ENCODE results near the gene LRRC23.

Gene LRRC23

DNA sequence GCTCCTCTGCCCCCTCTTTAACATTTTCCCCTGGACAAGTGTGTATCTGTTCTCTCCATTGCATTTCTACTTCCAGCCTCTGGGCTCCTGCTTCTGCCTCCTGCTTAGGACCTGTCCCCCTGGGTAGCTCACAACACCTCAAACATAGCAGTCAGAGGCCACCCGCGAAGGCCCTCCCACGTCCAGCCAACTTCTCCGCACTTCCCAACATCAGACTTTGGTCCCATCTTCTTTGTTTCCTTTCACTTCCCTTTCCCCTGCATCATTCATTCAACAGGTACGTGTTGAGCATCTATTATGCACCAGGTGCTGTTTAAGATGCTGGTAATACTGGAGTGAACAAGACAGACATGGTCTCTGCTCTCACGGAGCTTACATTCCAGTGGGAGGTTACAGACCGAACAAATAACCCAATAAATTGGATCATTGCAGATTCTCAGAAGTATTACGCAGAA lies 42.3 kb downstream of the LRRC23 start:
- TF ChIP-seq, protein P1, sequence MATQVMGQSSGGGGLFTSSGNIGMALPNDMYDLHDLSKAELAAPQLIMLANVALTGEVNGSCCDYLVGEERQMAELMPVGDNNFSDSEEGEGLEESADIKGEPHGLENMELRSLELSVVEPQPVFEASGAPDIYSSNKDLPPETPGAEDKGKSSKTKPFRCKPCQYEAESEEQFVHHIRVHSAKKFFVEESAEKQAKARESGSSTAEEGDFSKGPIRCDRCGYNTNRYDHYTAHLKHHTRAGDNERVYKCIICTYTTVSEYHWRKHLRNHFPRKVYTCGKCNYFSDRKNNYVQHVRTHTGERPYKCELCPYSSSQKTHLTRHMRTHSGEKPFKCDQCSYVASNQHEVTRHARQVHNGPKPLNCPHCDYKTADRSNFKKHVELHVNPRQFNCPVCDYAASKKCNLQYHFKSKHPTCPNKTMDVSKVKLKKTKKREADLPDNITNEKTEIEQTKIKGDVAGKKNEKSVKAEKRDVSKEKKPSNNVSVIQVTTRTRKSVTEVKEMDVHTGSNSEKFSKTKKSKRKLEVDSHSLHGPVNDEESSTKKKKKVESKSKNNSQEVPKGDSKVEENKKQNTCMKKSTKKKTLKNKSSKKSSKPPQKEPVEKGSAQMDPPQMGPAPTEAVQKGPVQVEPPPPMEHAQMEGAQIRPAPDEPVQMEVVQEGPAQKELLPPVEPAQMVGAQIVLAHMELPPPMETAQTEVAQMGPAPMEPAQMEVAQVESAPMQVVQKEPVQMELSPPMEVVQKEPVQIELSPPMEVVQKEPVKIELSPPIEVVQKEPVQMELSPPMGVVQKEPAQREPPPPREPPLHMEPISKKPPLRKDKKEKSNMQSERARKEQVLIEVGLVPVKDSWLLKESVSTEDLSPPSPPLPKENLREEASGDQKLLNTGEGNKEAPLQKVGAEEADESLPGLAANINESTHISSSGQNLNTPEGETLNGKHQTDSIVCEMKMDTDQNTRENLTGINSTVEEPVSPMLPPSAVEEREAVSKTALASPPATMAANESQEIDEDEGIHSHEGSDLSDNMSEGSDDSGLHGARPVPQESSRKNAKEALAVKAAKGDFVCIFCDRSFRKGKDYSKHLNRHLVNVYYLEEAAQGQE (IDR thresholded peaks at IDR 0.05; ENCODE audit: insufficient replicate concordance, low read depth) = no peak
- TF ChIP-seq SPI1 (IDR thresholded peaks at IDR 0.05; ENCODE audit: borderline replicate concordance, low read depth) = no peak
- Histone ChIP-seq H3K27ac (replicated peaks) (peak overlapping the region; percentile 64), H3K27me3 (ENCODE audit: insufficient read depth, poor library complexity, severe bottlenecking) (no peaks in the 10 kb centered on the region), H3K4me3 (replicated peaks; ENCODE audit: insufficient read depth, low read length) (peak overlapping the region; percentile 32)
- DNase-seq (ENCODE audit: low read depth in 1 of 2, low spot score in 1 of 2) = no peak

DNA sequence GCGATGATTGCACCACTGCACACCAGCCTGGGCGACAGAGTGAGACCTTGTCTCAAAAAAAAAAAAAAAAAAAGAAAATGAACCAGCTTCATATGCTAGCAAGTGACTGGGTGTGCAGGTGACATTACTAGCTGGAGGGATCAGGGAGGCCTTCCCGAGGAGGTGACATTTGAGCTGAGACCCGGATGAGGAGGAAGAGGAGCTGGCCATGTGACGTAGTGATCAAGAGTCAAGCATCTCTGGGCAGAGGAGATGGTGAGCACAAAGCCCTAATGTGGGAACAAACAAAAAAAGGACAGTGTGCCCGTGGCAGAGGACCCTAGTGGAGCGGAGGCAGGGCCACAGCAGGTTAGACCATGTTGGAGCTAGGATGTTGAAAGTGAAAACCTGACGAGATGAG lies 43.0 kb downstream of the LRRC23 start:
- TF ChIP-seq SPI1 (IDR thresholded peaks at IDR 0.05; ENCODE audit: borderline replicate concordance, low read depth) = no peak
- TF ChIP-seq, protein P1 (IDR thresholded peaks at IDR 0.05; ENCODE audit: insufficient replicate concordance, low read depth) = no peak
- no peak for TF ChIP-seq GABPA (IDR thresholded peaks at IDR 0.05; ENCODE audit: low read depth)
- TF ChIP-seq, protein P2, sequence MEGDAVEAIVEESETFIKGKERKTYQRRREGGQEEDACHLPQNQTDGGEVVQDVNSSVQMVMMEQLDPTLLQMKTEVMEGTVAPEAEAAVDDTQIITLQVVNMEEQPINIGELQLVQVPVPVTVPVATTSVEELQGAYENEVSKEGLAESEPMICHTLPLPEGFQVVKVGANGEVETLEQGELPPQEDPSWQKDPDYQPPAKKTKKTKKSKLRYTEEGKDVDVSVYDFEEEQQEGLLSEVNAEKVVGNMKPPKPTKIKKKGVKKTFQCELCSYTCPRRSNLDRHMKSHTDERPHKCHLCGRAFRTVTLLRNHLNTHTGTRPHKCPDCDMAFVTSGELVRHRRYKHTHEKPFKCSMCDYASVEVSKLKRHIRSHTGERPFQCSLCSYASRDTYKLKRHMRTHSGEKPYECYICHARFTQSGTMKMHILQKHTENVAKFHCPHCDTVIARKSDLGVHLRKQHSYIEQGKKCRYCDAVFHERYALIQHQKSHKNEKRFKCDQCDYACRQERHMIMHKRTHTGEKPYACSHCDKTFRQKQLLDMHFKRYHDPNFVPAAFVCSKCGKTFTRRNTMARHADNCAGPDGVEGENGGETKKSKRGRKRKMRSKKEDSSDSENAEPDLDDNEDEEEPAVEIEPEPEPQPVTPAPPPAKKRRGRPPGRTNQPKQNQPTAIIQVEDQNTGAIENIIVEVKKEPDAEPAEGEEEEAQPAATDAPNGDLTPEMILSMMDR (IDR thresholded peaks at IDR 0.05; ENCODE audit: insufficient read depth, low read length) = no peak
- TF ChIP-seq POLR2AphosphoS5 (IDR thresholded peaks at IDR 0.05; ENCODE audit: low read depth) = no peak
- no peak for DNase-seq (ENCODE audit: low read depth in 1 of 2, low spot score in 1 of 2)
- Histone ChIP-seq H3K27ac (replicated peaks) (no peak overlapping the region), H3K27me3 (ENCODE audit: insufficient read depth, poor library complexity, severe bottlenecking) (no peaks in the 10 kb centered on the region), H3K4me3 (replicated peaks; ENCODE audit: insufficient read depth, low read length) (no peak overlapping the region)

DNA sequence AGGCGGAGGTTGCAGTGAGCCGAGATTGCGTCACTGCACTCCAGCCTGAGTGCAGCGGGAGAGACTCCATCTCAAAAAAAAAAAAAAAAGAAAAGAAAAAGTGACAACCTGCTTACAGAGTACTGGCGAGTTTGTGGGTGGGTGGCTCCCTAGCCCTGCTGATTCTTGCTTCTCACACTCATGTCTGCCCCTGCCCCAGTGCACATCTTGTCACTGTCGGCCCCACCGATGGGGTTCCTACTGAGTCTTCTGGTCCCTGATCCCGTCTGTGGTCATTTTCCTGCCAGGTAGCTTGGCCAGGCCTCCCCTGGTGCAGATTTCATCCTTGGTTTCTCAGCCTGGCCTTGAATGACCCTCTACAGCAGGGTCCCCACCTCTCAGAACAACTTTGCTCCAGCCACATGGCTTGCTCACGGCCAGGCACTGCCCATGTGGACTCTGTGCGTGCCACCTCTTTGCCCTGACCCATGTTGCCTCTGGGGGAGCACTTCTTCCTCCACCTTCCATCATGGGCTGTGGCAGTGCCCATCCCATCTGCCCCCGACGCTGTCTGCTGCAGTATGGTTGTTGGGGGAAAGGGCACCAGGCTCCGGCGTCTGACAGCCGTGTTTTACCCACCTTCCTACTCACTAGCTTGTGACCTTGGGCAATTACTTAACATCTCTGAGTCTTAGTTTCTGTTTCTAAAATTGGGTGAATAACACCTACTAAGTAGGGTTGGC lies 44.4 kb downstream of the LRRC23 start:
- TF ChIP-seq GABPA (IDR thresholded peaks at IDR 0.05; ENCODE audit: low read depth) = no peak
- TF ChIP-seq, protein P1 (IDR thresholded peaks at IDR 0.05; ENCODE audit: insufficient replicate concordance, low read depth) = no peak
- TF ChIP-seq, protein P2 (IDR thresholded peaks at IDR 0.05; ENCODE audit: insufficient read depth, low read length) = peak; percentile 31
- no peak for TF ChIP-seq SPI1 (IDR thresholded peaks at IDR 0.05; ENCODE audit: borderline replicate concordance, low read depth)
- DNase-seq (ENCODE audit: low read depth in 1 of 2, low spot score in 1 of 2) = no peak
- H3K27ac ChIP-seq (replicated peaks) = peak overlapping the region; percentile 45
- no peaks in the 10 kb centered on the region for H3K27me3 ChIP-seq (ENCODE audit: insufficient read depth, poor library complexity, severe bottlenecking)
- no peak overlapping the region for H3K4me3 ChIP-seq (replicated peaks; ENCODE audit: insufficient read depth, low read length)
